Measurements from ENCODE around the gene CEP162.

The CEP162 gene

DNA sequence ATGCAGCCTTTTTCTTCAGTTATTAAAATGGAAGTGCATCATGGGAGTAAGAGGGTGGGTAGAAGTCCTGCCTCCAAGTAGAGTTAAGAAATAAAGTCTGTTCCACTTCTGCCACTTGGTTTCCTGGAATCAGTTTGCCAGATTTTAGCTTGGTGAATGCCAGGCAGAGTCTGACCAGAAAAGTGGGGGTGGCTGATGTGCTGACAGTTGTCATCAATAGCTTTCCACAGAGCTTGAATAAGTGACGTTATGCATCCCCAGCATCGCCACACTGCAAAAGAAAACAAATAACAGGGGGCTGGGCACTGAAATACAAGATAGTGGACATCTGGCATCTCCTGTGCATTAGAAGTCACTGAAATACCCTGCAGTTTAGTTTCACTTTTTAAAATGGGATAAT lies 30.8 kb upstream of the CEP162 start:
- no peak for TF ChIP-seq GATA2 (IDR thresholded peaks at IDR 0.05; ENCODE audit: low read depth, low read length)

DNA sequence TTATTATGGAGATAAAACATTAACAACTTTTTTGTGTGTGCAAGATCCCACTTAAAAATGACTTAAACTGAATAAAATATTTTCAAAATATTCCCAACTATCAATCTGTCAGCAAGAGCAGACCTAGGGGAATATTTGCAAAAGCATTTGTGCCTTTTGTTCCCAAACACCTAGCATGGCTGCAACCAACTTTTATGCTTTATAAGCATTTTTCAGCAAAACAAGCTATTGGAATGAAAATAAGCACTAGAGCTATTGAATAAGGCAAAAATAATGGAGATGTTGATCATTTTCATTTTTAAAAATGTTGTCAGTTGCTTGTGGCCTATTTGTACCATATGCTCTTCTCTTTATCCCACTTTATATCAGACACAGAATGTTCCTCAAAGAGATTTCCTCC lies 28.2 kb upstream of the CEP162 start:
- TF ChIP-seq GATA2 (IDR thresholded peaks at IDR 0.05; ENCODE audit: low read depth, low read length) (no peak), GATA3 (IDR thresholded peaks at IDR 0.05; ENCODE audit: low read depth, low read length) (no peak)

DNA sequence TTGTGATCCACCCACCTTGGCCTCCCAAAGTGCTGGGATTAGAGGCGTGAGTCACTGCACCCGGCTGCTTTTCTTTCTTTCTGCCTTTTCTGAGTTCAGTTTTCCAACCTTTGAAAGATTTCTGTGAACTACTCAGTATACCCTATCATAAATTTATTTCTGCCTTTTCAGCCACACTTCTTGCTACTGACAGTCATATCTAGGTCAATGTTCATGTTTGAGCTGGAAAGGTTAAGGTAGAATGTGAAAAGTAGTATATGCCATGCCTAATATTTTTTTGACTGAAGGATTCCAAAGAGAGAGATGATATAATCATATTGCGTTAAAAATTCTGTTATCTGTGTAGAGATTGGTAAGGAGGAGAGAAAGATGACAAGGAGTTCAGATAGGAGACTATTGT lies 25.9 kb upstream of the CEP162 start:
- TF ChIP-seq GATA2 (IDR thresholded peaks at IDR 0.05; ENCODE audit: low read depth, low read length) (no peak), GATA3 (IDR thresholded peaks at IDR 0.05; ENCODE audit: low read depth, low read length) (no peak)

DNA sequence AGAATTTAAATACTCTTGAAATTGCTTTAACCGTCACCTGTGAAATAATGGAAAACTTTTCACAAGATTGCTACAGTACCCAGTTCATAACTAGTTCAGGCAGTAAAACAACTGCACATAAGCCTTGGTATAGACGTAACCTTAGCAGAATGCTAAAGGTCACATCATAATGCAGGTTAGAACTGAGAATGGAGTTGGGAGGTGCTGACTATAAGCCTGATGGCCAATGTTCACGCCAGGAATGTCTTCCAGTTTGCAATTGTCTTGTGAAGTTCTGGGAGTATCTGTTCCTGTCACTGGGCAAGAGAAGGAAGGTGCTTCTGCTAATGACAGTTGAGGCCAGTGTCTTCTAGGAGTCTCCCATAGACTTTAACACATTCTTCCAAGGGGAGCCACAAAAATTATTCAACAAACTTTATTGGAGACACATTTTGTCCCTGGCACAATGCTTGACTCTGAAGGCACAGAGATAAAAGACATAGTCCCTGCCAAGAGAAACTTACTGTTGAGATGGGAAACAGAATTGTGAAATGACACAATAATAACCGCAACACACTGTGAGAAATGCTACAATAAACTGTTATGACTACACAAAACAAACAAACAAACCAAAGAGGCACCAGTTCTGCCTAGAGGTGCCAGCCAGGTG lies 24.6 kb upstream of the CEP162 start:
- TF ChIP-seq GATA2 (IDR thresholded peaks at IDR 0.05; ENCODE audit: low read depth, low read length) (no peak), GATA3 (IDR thresholded peaks at IDR 0.05; ENCODE audit: low read depth, low read length) (no peak)

GRCh38 chr6:84249724-84250123 lies 22.3 kb upstream of the CEP162 start:
- no peak for TF ChIP-seq GATA3 (IDR thresholded peaks at IDR 0.05; ENCODE audit: low read depth, low read length)
- TF ChIP-seq GATA2 (IDR thresholded peaks at IDR 0.05; ENCODE audit: low read depth, low read length) = no peak

DNA sequence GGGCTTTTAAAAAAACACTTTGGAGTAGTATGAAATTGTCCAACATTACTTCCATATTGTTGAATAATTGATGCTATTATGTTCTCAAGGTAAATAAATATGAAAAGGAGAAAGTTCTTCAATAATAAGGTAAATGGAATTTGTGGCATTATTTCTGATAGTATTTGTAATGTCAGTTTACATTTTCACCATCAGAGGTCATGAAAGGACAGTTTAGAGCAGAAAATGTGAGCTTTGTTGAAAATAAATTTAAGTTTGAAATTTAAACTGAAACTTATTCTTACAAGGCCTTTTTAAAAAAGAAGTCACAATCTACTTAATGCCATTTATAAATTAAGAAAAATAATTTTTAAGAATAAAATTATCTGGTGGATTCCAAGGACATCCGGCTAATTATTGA lies 15.8 kb upstream of the CEP162 start:
- TF ChIP-seq GATA3 (IDR thresholded peaks at IDR 0.05; ENCODE audit: low read depth, low read length) (no peak), GATA2 (IDR thresholded peaks at IDR 0.05; ENCODE audit: low read depth, low read length) (no peak)

DNA sequence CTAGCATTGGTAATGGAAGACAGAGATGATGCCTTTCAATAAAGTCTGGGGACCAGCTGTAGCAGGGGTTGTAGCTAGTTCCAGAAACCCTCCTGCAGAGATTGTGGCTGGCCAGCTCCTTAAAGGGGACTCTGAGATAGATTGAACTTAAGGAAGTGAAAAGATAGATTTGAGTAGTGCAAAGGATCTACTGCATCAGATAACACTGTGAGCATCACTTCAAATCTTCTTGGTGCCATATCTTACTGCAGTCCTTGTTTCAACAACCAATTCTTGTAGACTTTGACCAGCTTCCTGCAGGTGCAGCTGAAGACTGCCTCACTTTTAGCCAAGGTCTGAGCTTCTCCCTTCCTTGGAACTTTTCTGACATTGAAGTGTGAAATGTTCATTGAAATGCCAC lies 14.8 kb upstream of the CEP162 start:
- TF ChIP-seq GATA2 (IDR thresholded peaks at IDR 0.05; ENCODE audit: low read depth, low read length) = no peak
- TF ChIP-seq GATA3 (IDR thresholded peaks at IDR 0.05; ENCODE audit: low read depth, low read length) = no peak

GRCh38 chr6:84228198-84228543 lies 728 bp upstream of the CEP162 start:
- no peak for TF ChIP-seq GATA2 (IDR thresholded peaks at IDR 0.05; ENCODE audit: low read depth, low read length)

- TF ChIP-seq GATA3 (IDR thresholded peaks at IDR 0.05; ENCODE audit: low read depth, low read length) (no peak), GATA2 (IDR thresholded peaks at IDR 0.05; ENCODE audit: low read depth, low read length) (no peak)
These were observed 404 bp downstream of the CEP162 start for GRCh38 chr6:84227044-84227433.

- TF ChIP-seq GATA3 (IDR thresholded peaks at IDR 0.05; ENCODE audit: low read depth, low read length) = no peak
- no peak for TF ChIP-seq GATA2 (IDR thresholded peaks at IDR 0.05; ENCODE audit: low read depth, low read length)
These were observed 3.2 kb downstream of the CEP162 start for GRCh38 chr6:84224251-84224650.

- TF ChIP-seq GATA2 (IDR thresholded peaks at IDR 0.05; ENCODE audit: low read depth, low read length) (no peak), GATA3 (IDR thresholded peaks at IDR 0.05; ENCODE audit: low read depth, low read length) (no peak)
These were observed 5.0 kb downstream of the CEP162 start for GRCh38 chr6:84222426-84222825.

DNA sequence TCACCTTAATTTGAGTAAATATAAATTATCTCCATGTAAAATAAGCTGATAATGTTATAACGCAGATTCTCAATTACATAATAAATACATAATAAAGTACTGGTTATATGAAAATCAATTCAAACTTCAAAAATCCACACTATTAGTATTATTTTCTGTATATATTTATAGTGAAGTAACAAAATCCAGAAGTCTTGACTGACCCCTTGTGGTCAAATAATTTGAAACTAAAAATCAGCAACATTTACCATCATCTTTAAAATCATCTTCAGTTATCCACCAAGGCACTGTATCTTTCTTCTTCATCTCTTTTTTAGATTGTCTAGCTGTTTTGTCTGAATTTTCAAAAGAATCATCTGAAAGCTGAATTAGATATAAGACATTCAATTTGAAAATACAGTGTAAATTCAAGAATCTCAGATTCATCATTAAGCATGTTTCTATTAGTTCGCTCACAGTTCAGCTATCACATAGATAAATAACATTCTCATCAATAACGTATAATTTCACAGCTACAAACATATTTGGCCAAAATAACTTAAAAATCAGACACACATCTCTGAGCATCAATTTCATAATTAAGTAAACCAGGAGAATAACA lies 6.5 kb downstream of the CEP162 start:
- no peak for TF ChIP-seq GATA2 (IDR thresholded peaks at IDR 0.05; ENCODE audit: low read depth, low read length)
- no peak for TF ChIP-seq GATA3 (IDR thresholded peaks at IDR 0.05; ENCODE audit: low read depth, low read length)

- TF ChIP-seq GATA2 (IDR thresholded peaks at IDR 0.05; ENCODE audit: low read depth, low read length) (no peak), GATA3 (IDR thresholded peaks at IDR 0.05; ENCODE audit: low read depth, low read length) (no peak)
These were observed 9.4 kb downstream of the CEP162 start for GRCh38 chr6:84218091-84218490.

GRCh38 chr6:84213217-84213616 lies 14.2 kb downstream of the CEP162 start:
- no peak for TF ChIP-seq GATA3 (IDR thresholded peaks at IDR 0.05; ENCODE audit: low read depth, low read length)
- TF ChIP-seq GATA2 (IDR thresholded peaks at IDR 0.05; ENCODE audit: low read depth, low read length) = no peak

- TF ChIP-seq GATA3 (IDR thresholded peaks at IDR 0.05; ENCODE audit: low read depth, low read length) = no peak
- TF ChIP-seq GATA2 (IDR thresholded peaks at IDR 0.05; ENCODE audit: low read depth, low read length) = no peak
These were observed 23.4 kb downstream of the CEP162 start for GRCh38 chr6:84204011-84204410.

DNA sequence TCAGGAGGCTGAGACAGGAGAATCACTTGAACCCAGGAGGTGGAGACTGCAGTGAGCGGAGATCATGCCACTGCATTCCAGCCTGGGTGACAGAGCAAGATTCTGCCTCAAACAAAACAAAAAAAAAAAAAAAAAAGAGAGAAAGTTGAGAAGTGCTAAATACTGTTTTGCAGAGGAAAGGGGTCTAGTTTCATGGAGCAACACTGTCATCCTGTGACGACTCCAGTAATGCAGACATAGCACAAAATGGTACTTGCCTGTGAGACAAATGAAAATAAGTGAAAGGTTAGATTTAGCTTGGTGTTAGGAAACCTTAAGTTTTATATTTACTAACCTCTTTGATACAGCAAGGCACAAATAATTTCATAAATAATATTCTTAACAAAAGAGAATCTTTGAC lies 29.7 kb downstream of the CEP162 start:
- TF ChIP-seq GATA2 (IDR thresholded peaks at IDR 0.05; ENCODE audit: low read depth, low read length) (no peak), GATA3 (IDR thresholded peaks at IDR 0.05; ENCODE audit: low read depth, low read length) (no peak)
